H1 (cell line): ENCODE results near the gene C5AR2. TPM values are rescaled to one million over a fixed set of nuclear protein-coding genes. Genes with fewer than 3 reads are reported as not detected.

Experiments
- ASH2L ChIP-seq: fragments of 200-600, 300-600 bp; sonication (generic); IDR thresholded peaks from one replicate; pipeline ENCODE4 v1.7.1; 2017; ENCODE audit warnings: low read length
- EGR1 ChIP-seq: IDR thresholded peaks from 2 replicates; pipeline ENCODE4 v1.6.1; 2011; ENCODE audit warnings: low read depth, low read length, borderline replicate concordance
- POU5F1 ChIP-seq: IDR thresholded peaks from 2 replicates; pipeline ENCODE4 v1.6.1; 2011; ENCODE audit warnings: low read depth, mild to moderate bottlenecking, low read length, moderate library complexity
- RNF2 ChIP-seq: fragments of 200-900, 300-1000 bp; sonication (generic); IDR thresholded peaks from 2 replicates; pipeline ENCODE4 v1.7.1; 2016; ENCODE audit warnings: borderline replicate concordance, low read depth, mild to moderate bottlenecking, antibody characterized with exemption, low read length; ENCODE audit not compliant: poor library complexity, severe bottlenecking; ENCODE audit errors: missing control alignments
- polyA plus RNA-seq, 7 experiments: library from polyadenylated mRNA; depleted of rRNA in 3 of 7; stranded (reverse) in 5 of 7; unstranded in 2 of 7; fragments of >200 nt in 5 of 7; fragments of 200-250 nt in 2 of 7; gene quantifications; 1 replicate in 5 of 7; 2 replicates in 1 of 7; 4 replicates in 1 of 7; pipeline versions ENCODE4 v1.2.1 to v1.2.3, GENCODE V29; 2011 to 2013; ENCODE audit warnings: missing spikeins in 2 of 7, mixed read lengths in 2 of 7
- total RNA-seq: library from RNA; stranded (reverse); fragmentation: NEBNext Ultra II Directional; extraction: Animal tissue kit (Norgen Biotek cat#: 25700); gene quantifications from 2 replicates; pipeline ENCODE4 v1.2.1, GENCODE V29; 2021

Gene C5AR2
- total and polyA plus RNA-seq, 2 of the 8 experiments (the other 6 are each of a cell fraction or from before 2014, with no cell fraction given), result 0.08 to 0.15 TPM

DNA sequence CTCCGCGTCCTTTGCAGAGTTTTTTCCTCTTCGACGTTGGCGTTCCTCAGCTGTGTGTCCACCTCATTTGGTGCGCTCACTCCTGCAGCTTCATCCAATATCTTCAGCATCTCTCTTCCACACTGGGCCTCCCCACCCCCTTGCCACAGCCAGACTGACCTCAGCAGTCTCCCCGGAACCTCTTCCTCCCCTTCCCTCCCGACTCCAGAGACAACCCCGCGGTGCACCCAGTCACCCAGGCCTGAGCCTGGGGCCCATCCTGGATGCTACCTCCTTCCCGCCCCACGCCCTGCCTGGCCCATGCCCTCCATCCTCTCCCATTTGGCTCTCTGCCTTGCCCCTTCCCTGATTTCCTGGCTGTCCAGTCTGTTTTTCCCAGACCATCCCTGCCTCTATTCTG lies 8.1 kb upstream of the C5AR2 start (continued):
- TF ChIP-seq RNF2 (no peak), ASH2L (no peak), POU5F1 (no peak), EGR1 (no peak)
- TF ChIP-seq, all 59 proteins: peak for 0
